ENCODE data around the gene LSS. TPM values are rescaled to one million over a fixed set of nuclear protein-coding genes. Genes with fewer than 3 reads are reported as not detected.

Gene LSS
- total and polyA plus RNA-seq, 4 donors: 9.3 to 85.2 (median 56.1) TPM

GRCh38 chr21:46163380-46163779 lies 65.2 kb downstream of the LSS start:
- Histone ChIP-seq H3K4me1 (ENCODE audit: control insufficient read depth in 1 of 2, insufficient read depth in 2 of 2, low read length in 2 of 2) (no peaks in the 10 kb centered on the region), H3K27ac (ENCODE audit: low read depth in 1 of 2, low read length in 2 of 2) (no peak overlapping the region), H3K9me3 (ENCODE audit: control insufficient read depth, low read length) (no peaks in the 10 kb centered on the region), H3K36me3 (ENCODE audit: control insufficient read depth in 1 of 2, insufficient read depth in 2 of 2, low read length in 1 of 2) (no peaks in the 10 kb centered on the region), H3K27me3 (ENCODE audit: control insufficient read depth in 1 of 2, insufficient read depth in 2 of 2, low read length in 1 of 2) (no peaks in the 10 kb centered on the region), H3K4me3 (ENCODE audit: low read length in 2 of 2) (no peak overlapping the region)
- WGBS, 2 donors: 75 to 81% methylated on average over 4 of the region's 4 CpGs
- no peak for ATAC-seq (ENCODE audit: low FRiP score)
- peak in 1 of 2 donors; percentile 7 for DNase-seq
- intact Hi-C loops (cut with DNase I): no loop called here

- H3K27me3 ChIP-seq (ENCODE audit: control insufficient read depth in 1 of 2, insufficient read depth in 2 of 2, low read length in 1 of 2): no peaks in the 10 kb centered on the region
- intact Hi-C loops (cut with DNase I): no loop called here
- no peaks in the 10 kb centered on the region for H3K9me3 ChIP-seq (ENCODE audit: control insufficient read depth, low read length)
- DNase-seq (peak; percentile 41 to 65), ATAC-seq (ENCODE audit: low FRiP score) (peak; percentile 5)
- H3K4me3 ChIP-seq (ENCODE audit: low read length in 2 of 2): no peak overlapping the region
- no peaks in the 10 kb centered on the region for H3K36me3 ChIP-seq (ENCODE audit: control insufficient read depth in 1 of 2, insufficient read depth in 2 of 2, low read length in 1 of 2)
- no peak overlapping the region for H3K27ac ChIP-seq (ENCODE audit: low read depth in 1 of 2, low read length in 2 of 2)
- no peaks in the 10 kb centered on the region for H3K4me1 ChIP-seq (ENCODE audit: control insufficient read depth in 1 of 2, insufficient read depth in 2 of 2, low read length in 2 of 2)
- WGBS, 2 donors: 63 to 83% methylated on average over 71 to 72 of the region's 72 CpGs
These were observed 66.7 kb downstream of the LSS start for GRCh38 chr21:46161633-46162592.

- Histone ChIP-seq H3K27me3 (ENCODE audit: control insufficient read depth in 1 of 2, insufficient read depth in 2 of 2, low read length in 1 of 2) (no peaks in the 10 kb centered on the region), H3K4me1 (ENCODE audit: control insufficient read depth in 1 of 2, insufficient read depth in 2 of 2, low read length in 2 of 2) (no peaks in the 10 kb centered on the region), H3K27ac (ENCODE audit: low read depth in 1 of 2, low read length in 2 of 2) (no peak overlapping the region), H3K4me3 (ENCODE audit: low read length in 2 of 2) (no peak overlapping the region), H3K36me3 (ENCODE audit: control insufficient read depth in 1 of 2, insufficient read depth in 2 of 2, low read length in 1 of 2) (no peaks in the 10 kb centered on the region), H3K9me3 (ENCODE audit: control insufficient read depth, low read length) (no peaks in the 10 kb centered on the region)
- DNase-seq (peak in 1 of 2 donors; percentile 66), ATAC-seq (ENCODE audit: low FRiP score) (no peak)
- 71 to 94% methylated on average over 60 to 72 of the region's 72 CpGs for WGBS, 2 donors
- intact Hi-C loops (cut with DNase I): no loop called here
These were observed 67.5 kb downstream of the LSS start for GRCh38 chr21:46160907-46161632.

- Histone ChIP-seq H3K4me1 (ENCODE audit: control insufficient read depth in 1 of 2, insufficient read depth in 2 of 2, low read length in 2 of 2) (no peaks in the 10 kb centered on the region), H3K36me3 (ENCODE audit: control insufficient read depth in 1 of 2, insufficient read depth in 2 of 2, low read length in 1 of 2) (no peaks in the 10 kb centered on the region), H3K9me3 (ENCODE audit: control insufficient read depth, low read length) (no peaks in the 10 kb centered on the region), H3K27ac (ENCODE audit: low read depth in 1 of 2, low read length in 2 of 2) (no peak overlapping the region), H3K4me3 (ENCODE audit: low read length in 2 of 2) (no peak overlapping the region), H3K27me3 (ENCODE audit: control insufficient read depth in 1 of 2, insufficient read depth in 2 of 2, low read length in 1 of 2) (no peaks in the 10 kb centered on the region)
- ATAC-seq (ENCODE audit: low FRiP score): no peak
- DNase-seq: peak in 1 of 2 donors; percentile 31
- WGBS, 2 donors: 92 to 98% methylated on average over 22 of the region's 22 CpGs
- intact Hi-C loops (cut with DNase I): no loop called here
These were observed 68.0 kb downstream of the LSS start for GRCh38 chr21:46160657-46160906.

GRCh38 chr21:46159841-46160656 lies 68.5 kb downstream of the LSS start:
- peak; percentile 42 to 67 for DNase-seq
- no peaks in the 10 kb centered on the region for H3K4me1 ChIP-seq (ENCODE audit: control insufficient read depth in 1 of 2, insufficient read depth in 2 of 2, low read length in 2 of 2)

GRCh38 chr21:46159390-46159789 lies 69.2 kb downstream of the LSS start:
- intact Hi-C loops (cut with DNase I): loop anchor here in 1 of 2 donors (5.0 kb wide), 1 partner anchor 48 kb away; no protein-coding TSS in a partner anchor
- H3K4me1 ChIP-seq (ENCODE audit: control insufficient read depth in 1 of 2, insufficient read depth in 2 of 2, low read length in 2 of 2): no peaks in the 10 kb centered on the region
- H3K27me3 ChIP-seq (ENCODE audit: control insufficient read depth in 1 of 2, insufficient read depth in 2 of 2, low read length in 1 of 2): no peaks in the 10 kb centered on the region
- peak; percentile 24 to 56 for DNase-seq
- no peaks in the 10 kb centered on the region for H3K36me3 ChIP-seq (ENCODE audit: control insufficient read depth in 1 of 2, insufficient read depth in 2 of 2, low read length in 1 of 2)
- ATAC-seq (ENCODE audit: low FRiP score): no peak
- H3K27ac ChIP-seq (ENCODE audit: low read depth in 1 of 2, low read length in 2 of 2): no peak overlapping the region
- H3K4me3 ChIP-seq (ENCODE audit: low read length in 2 of 2): no peak overlapping the region
- 94 to 95% methylated on average over 12 of the region's 12 CpGs for WGBS, 2 donors
- H3K9me3 ChIP-seq (ENCODE audit: control insufficient read depth, low read length): no peaks in the 10 kb centered on the region

More at GRCh38 chr21:46159841-46160656, 68.5 kb downstream of the LSS start:
- Histone ChIP-seq H3K27me3 (ENCODE audit: control insufficient read depth in 1 of 2, insufficient read depth in 2 of 2, low read length in 1 of 2) (no peaks in the 10 kb centered on the region), H3K4me3 (ENCODE audit: low read length in 2 of 2) (no peak overlapping the region), H3K36me3 (ENCODE audit: control insufficient read depth in 1 of 2, insufficient read depth in 2 of 2, low read length in 1 of 2) (no peaks in the 10 kb centered on the region), H3K9me3 (ENCODE audit: control insufficient read depth, low read length) (no peaks in the 10 kb centered on the region), H3K27ac (ENCODE audit: low read depth in 1 of 2, low read length in 2 of 2) (no peak overlapping the region)
- intact Hi-C loops (cut with DNase I): loop anchor here in 1 of 2 donors (5.0 kb wide), 1 partner anchor 47 kb away; no protein-coding TSS in a partner anchor
- no peak for ATAC-seq (ENCODE audit: low FRiP score)
- WGBS, 2 donors: 94% methylated on average over 30 to 32 of the region's 32 CpGs

- Histone ChIP-seq H3K27me3 (ENCODE audit: control insufficient read depth in 1 of 2, insufficient read depth in 2 of 2, low read length in 1 of 2) (no peaks in the 10 kb centered on the region), H3K4me1 (ENCODE audit: control insufficient read depth in 1 of 2, insufficient read depth in 2 of 2, low read length in 2 of 2) (no peaks in the 10 kb centered on the region), H3K27ac (ENCODE audit: low read depth in 1 of 2, low read length in 2 of 2) (no peak overlapping the region), H3K9me3 (ENCODE audit: control insufficient read depth, low read length) (no peaks in the 10 kb centered on the region), H3K36me3 (ENCODE audit: control insufficient read depth in 1 of 2, insufficient read depth in 2 of 2, low read length in 1 of 2) (no peaks in the 10 kb centered on the region), H3K4me3 (ENCODE audit: low read length in 2 of 2) (no peak overlapping the region)
- WGBS, 2 donors: 80 to 93% methylated on average over 10 of the region's 10 CpGs
- intact Hi-C loops (cut with DNase I): loop anchor here in 1 of 2 donors (5.0 kb wide), 1 partner anchor 49 kb away; no protein-coding TSS in a partner anchor
- DNase-seq (peak in 1 of 2 donors; percentile 30), ATAC-seq (ENCODE audit: low FRiP score) (no peak)
These were observed 69.8 kb downstream of the LSS start for GRCh38 chr21:46158666-46159300.

- Histone ChIP-seq H3K9me3 (ENCODE audit: control insufficient read depth, low read length) (no peaks in the 10 kb centered on the region), H3K27ac (ENCODE audit: low read depth in 1 of 2, low read length in 2 of 2) (no peak overlapping the region), H3K27me3 (ENCODE audit: control insufficient read depth in 1 of 2, insufficient read depth in 2 of 2, low read length in 1 of 2) (no peaks in the 10 kb centered on the region), H3K36me3 (ENCODE audit: control insufficient read depth in 1 of 2, insufficient read depth in 2 of 2, low read length in 1 of 2) (no peaks in the 10 kb centered on the region), H3K4me1 (ENCODE audit: control insufficient read depth in 1 of 2, insufficient read depth in 2 of 2, low read length in 2 of 2) (no peaks in the 10 kb centered on the region), H3K4me3 (ENCODE audit: low read length in 2 of 2) (no peak overlapping the region)
- 88 to 91% methylated on average over 15 of the region's 15 CpGs for WGBS, 2 donors
- ATAC-seq (ENCODE audit: low FRiP score) (no peak), DNase-seq (peak in 1 of 2 donors; percentile 28)
- intact Hi-C loops (cut with DNase I): loop anchor here in 1 of 2 donors (5.0 kb wide), 1 partner anchor 49 kb away; no protein-coding TSS in a partner anchor
These were observed 70.6 kb downstream of the LSS start for GRCh38 chr21:46157987-46158451.

Data from aorta (tissue), 5 donors.